Urothelium cell line (cell line): ENCODE results near the gene CRTC1.
"Not testable (repeated sequence)": the region's sequence is repeated elsewhere in the genome, so short reads cannot be mapped to it uniquely, and the experiment has no call there.

Experiments
- DNase-seq: peaks from one replicate; pipeline ENCODE4 v3.0.0; 2011; ENCODE audit warnings: low spot score, mixed read lengths
- FAIRE-seq: peaks from 2 replicates; lab custom pipeline; 2011; peaks lifted over from hg19 to GRCh38; lab: Jason Lieb, UNC

CRTC1 gene

GRCh38 chr19:18667531-18668251, 15.8 kb upstream of the CRTC1 start:
- FAIRE-seq (no peak), DNase-seq (no peak)

GRCh38 chr19:18668252-18668631, 15.2 kb upstream of the CRTC1 start:
- DNase-seq (no peak), FAIRE-seq (no peak)

- FAIRE-seq, result no peak
- no peak for DNase-seq
Observed at GRCh38 chr19:18668744-18669523, 14.5 kb upstream of the CRTC1 start.

GRCh38 chr19:18669524-18669817, 14.0 kb upstream of the CRTC1 start:
- no peak for FAIRE-seq
- no peak for DNase-seq

GRCh38 chr19:18669883-18670282, 13.6 kb upstream of the CRTC1 start:
- no peak for FAIRE-seq

GRCh38 chr19:18670312-18670711, 13.2 kb upstream of the CRTC1 start:
- DNase-seq (no peak), FAIRE-seq (no peak)

More at GRCh38 chr19:18669883-18670282, 13.6 kb upstream of the CRTC1 start:
- DNase-seq, result no peak

GRCh38 chr19:18671303-18672043, 12.0 kb upstream of the CRTC1 start:
- DNase-seq (no peak), FAIRE-seq (no peak)

GRCh38 chr19:18672044-18672451, 11.4 kb upstream of the CRTC1 start:
- DNase-seq (no peak), FAIRE-seq (no peak)

GRCh38 chr19:18672606-18673337, 10.7 kb upstream of the CRTC1 start:
- DNase-seq, result no peak

GRCh38 chr19:18674616-18675015, 8.9 kb upstream of the CRTC1 start:
- FAIRE-seq (no peak), DNase-seq (no peak)

More at GRCh38 chr19:18672606-18673337, 10.7 kb upstream of the CRTC1 start:
- FAIRE-seq, result no peak

- DNase-seq (no peak), FAIRE-seq (no peak)
Observed at GRCh38 chr19:18675779-18676178, 7.7 kb upstream of the CRTC1 start.

GRCh38 chr19:18676692-18677091, 6.8 kb upstream of the CRTC1 start:
- FAIRE-seq, result no peak
- no peak for DNase-seq

GRCh38 chr19:18677156-18677555, 6.3 kb upstream of the CRTC1 start:
- FAIRE-seq (no peak), DNase-seq (no peak)

- not testable (repeated sequence) for FAIRE-seq, DNase-seq
Observed at GRCh38 chr19:18680148-18680547, 3.3 kb upstream of the CRTC1 start.

GRCh38 chr19:18682807-18683108, 722 bp upstream of the CRTC1 start:
- FAIRE-seq, result no peak
- no peak for DNase-seq

- FAIRE-seq (no peak), DNase-seq (no peak)
Observed at GRCh38 chr19:18683958-18684641, 620 bp downstream of the CRTC1 start.

GRCh38 chr19:18684642-18684993, 1.1 kb downstream of the CRTC1 start:
- FAIRE-seq (no peak), DNase-seq (no peak)

GRCh38 chr19:18685597-18686190, 2.2 kb downstream of the CRTC1 start:
- FAIRE-seq, result no peak
- no peak for DNase-seq

GRCh38 chr19:18687740-18688465, 4.4 kb downstream of the CRTC1 start:
- FAIRE-seq, result no peak
- DNase-seq, result no peak

- DNase-seq, result no peak
Observed at GRCh38 chr19:18696023-18696422, 12.5 kb downstream of the CRTC1 start.

More at GRCh38 chr19:18696023-18696422, 12.5 kb downstream of the CRTC1 start:
- no peak for FAIRE-seq
